GM21367 (cell line): ENCODE measurements around the gene FHL1.
"Not testable (repeated sequence)": the region's sequence is repeated elsewhere in the genome, so short reads cannot be mapped to it uniquely, and the experiment has no call there.

Experiments used
- ATAC-seq: cut with Tn5 transposase; IDR thresholded peaks from one replicate; pipeline ENCODE4 v1.9.1; 2021; ENCODE audit not compliant: unreplicated experiment

The FHL1 gene

DNA sequence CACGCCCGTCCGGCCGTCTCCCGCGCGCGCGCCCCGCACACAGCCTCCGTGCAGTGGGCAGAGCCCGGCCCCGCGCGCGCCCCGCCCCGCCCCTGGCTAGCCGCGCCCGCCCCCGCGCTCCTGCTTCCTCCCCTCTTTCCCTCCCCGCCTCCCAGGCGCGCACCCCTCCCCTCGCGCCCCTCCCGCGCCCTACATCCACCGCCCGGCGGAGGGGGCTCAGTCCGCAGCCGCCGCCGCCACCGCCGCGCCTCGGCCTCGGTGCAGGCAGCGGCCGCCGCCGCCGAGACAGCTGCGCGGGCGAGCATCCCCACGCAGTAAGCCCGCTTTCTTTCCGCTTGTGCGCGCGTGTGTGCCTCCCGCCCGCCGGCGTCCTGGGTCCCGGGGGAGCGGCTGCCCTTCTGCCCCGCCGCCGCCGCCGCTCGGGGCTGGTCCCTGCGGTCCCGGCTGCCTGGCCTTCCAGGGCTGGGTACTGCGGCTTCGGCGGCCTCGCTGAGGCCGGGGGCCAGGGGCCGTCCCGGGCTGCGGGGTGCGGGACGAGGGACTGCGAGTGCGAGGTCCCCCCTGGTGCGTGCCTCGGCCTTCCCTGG is at the start of gene FHL1:
Gene FHL1 (plus strand): TSS at position 219 of the 587 bp plus-strand sequence.
- no peak for ATAC-seq

- ATAC-seq = no peak
Measured at GRCh38 chrX:136097871-136098805, 49.2 kb upstream of the FHL1 start.

GRCh38 chrX:136104936-136105335 is 42.4 kb upstream of the FHL1 start:
- no peak for ATAC-seq

GRCh38 chrX:136106920-136107528 is 40.3 kb upstream of the FHL1 start:
- no peak for ATAC-seq

- ATAC-seq = not testable (repeated sequence)
Measured at GRCh38 chrX:136108905-136109304, 38.4 kb upstream of the FHL1 start.

DNA sequence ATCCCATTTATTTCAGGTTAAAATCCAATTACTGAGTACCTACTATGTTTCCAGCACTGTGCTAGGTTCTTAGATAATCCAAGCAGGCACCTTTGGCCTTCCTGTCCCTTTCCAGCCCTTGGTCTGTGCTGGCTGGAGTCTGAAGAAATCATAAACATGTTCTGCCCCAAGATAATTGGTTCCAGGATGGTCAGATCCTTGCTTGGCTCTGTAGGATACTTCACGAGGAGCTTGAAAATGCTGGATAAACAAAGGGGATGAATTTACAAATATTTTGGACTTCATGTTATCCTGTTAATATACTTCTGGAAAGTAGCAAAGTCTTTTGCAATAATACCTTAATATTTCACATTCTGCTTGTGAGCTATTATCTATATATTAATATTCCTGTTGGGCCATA is 35.0 kb upstream of the FHL1 start:
- no peak for ATAC-seq

DNA sequence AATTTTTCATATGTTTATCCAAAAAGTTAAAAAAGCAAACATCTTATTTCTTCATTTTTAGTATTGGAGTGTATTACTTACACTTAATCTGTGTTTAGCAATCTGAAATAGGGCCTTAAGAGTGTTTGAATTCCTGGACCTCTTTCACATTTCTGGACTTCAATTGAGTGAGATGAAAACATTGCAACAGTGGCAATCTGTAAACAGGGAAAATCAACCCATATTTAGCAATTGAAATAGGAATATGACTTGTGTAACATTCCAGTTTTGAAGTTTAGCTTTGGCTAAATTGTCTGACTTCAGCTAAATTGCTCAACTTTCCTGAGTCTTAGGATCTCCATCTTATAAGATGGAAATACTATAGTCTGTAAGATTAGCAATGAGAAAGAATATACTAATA is 34.6 kb upstream of the FHL1 start:
- ATAC-seq = no peak

DNA sequence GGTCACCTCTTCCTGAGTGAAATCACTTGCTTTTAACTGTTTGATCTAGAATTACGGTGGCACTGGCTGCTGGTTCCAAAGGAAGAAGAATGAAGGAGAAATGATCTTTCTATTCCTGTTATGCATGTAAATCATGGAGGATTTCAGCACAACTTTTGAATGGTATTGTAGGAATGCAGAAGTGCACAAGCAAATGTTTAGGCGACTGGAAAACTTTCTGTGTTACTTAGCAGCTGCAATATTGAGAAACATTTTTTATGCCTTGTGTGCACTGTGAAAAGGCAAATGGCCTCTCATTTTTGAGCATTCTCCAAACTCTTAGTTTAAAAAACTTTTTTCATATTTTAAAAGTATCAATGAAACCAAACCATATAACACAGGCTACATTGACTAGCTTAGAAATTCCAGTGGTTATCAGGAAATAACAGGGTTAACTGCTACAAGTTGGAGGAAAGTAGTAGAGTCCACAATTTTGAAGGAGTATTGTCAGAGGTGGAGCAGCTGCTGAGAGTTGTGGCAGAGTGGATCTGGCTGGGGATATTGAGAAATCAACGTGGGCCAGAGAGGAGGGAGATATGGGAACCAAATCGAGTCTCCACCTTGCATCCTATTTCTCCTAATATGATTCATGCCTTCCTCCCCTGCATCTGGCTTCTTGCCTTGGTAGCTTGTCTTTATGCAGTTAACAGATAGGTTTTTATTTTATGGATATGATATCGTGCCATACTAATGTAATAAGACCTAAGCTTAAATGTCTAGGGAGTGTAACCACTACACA is 32.0 kb upstream of the FHL1 start:
- no peak for ATAC-seq

DNA sequence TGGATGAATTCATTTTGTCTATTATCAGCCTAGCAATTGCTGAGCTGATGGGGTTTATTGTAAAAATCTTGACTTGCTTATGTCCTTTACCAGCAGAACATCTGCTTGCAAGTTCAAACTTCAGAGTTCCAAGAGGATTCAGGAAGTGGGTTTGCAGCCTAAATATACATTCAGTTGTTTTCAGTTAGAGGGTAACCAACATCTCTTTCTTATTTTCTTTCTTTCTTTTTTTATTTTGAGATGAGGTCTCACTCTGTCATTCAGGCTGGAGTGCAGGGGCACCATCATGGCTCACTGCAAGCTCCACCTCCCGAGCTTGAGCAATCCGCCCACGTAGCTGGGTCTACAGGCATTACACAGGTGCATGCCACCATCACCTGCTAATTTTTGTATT is 31.4 kb upstream of the FHL1 start:
- ATAC-seq = no peak

DNA sequence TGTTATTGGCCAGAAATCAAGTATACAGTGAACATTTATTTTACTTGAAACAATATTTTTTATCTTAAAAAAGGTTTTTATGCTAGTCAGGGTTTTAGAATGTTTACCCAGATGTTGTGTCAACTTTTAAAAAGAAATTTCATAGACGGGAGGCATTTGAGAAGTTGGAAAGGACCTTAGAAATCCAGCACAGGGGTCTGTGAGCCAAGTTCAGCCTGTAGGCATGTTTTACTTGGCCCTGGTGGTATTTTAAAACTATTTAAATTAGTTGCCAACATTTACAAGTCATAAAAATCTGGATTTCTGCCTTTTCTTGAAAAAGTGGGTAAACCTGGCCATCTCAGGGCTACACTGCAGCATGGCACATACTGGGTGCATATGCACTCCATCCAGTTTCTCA is 25.5 kb upstream of the FHL1 start:
- ATAC-seq = no peak

DNA sequence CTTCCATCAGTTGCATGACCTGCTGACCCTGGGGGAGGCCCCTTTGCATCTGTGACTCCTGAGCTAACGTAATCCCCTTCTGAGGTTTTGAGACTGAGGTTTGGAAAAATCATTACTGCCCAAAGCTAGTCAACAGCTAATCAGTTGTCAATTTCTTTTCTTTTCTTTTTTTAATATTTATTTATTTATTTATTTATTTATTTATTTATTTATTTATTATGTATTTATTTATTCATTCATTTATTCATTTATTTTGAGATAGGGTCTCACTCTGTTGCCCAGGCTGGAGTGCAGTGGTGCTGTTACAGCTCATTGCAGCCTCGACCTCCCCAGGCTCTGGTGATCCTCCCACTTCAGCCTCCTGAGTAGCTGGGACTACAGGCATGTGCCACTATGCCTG is 25.1 kb upstream of the FHL1 start:
- ATAC-seq = no peak

DNA sequence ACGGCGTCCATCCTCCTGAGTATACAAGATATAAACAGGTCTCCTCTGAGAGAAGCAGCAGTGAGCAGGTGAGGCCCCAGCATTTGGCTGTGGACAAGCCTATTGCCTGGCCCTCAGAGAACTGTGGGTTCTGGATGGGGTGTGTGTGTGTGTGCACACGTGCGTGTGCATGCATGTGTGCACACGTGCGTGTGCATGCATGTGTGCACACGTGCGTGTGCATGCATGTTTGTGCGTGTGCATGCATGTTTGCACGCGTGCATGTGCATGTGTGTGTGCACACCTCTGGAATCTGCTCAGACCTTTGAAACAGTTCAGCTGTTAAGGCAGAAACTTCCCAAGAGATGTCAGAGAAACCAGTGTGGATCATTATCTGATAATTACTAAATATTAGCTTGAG is 22.2 kb upstream of the FHL1 start:
- ATAC-seq = no peak

DNA sequence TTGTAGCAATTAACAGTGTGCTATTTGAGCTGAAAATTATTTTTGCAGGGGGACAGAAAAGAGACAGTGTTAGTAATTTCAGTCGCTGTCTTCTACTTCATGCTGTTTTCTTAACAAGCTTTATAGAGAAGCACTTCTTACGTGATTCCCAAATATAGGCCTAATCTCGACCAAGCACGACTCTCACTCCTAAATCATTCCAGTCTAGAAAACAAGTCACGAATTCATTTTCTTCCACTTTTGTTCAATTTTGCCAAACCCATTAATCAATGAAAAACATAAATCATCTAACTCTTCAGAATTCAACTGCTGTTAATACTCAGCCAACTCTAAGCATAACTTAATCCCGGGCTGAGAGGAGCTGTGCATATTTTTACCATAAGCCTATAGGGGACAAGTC is 21.0 kb upstream of the FHL1 start:
- no peak for ATAC-seq

DNA sequence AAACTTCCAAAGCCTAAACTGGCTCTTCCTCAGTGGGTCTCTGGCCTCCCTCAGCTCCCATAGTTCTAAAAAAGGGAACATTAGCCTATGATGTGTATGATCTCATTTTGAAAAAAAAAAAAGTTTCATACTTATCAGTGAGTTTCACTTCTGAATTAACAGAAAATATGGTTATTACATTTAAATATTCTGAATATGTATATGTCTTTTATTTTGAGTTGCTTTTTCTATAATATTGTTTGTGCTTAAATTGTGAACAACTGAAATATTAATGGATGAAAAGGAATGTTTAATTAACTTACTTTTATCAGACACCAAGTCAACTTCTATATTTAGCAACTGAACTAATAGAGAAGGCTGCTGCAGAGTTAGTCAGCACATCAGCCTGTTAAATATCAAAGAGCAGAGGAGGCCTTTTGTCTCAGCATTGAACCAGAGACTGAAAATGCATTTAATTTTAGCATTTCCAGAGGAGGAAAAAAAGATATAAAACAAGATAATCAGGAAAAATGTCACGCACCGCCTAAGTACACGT is 20.4 kb upstream of the FHL1 start:
- no peak for ATAC-seq

DNA sequence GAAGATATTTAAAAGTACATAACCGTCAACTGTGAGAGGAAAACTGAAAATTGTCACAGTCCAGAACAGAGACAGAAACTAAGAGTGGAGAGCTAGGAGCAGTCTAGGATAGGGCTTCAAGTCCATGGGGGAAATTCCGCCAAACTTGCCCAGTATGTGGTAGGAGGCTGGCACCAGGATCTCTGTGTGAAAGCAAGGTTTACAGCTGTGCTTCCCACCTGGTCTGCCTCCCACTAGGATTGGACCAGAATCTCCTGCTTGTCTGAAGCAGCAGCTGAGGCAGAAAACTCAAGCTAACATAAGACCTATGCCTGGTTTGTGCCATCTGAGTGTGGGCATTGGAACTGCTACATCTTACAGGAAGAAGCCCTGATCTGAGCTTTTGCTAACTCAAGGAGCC is 18.6 kb upstream of the FHL1 start:
- no peak for ATAC-seq

DNA sequence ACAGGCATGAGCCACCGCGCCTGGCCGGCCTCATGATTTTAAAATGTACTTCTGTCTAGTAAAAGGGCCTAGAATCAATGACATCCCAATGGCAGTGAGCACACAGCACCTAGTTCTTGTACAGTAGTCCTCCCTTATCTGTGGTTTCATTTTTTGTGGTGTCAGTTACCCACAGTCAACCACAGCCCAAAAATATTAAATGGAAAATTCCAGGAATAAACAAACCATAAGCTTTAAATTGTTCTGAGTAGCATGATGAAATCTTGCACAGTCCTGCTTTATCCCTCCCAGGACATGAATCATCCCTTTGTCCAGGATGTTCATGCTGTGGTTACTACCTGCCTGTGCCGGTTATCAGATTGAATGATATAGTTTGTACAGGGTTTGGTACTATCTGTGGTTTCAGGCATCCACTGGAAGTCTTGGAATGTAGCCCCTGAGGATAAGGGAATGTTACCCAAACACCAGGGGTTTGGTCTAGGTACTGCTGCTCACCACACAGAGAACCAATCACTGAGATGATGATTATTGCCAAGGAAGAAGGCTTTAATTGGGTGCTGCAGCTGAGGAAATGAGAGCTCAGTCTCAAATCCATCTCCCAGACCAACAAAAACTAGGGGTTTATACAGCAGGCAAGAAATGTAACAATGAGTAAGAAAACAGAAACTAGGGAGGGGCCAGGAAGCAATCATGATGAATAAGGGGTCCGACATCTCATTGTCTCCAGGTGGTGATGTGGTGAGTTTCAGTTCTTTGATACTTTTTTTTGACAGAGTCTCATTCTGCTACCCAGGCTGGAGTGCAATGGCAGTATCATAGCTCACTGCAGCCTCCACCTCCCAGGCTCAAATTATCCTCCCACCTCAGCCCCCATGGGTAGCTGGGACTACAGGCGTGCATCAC is 16.2 kb upstream of the FHL1 start:
- ATAC-seq = no peak

GRCh38 chrX:136138939-136139338 is 8.4 kb upstream of the FHL1 start:
- no peak for ATAC-seq

DNA sequence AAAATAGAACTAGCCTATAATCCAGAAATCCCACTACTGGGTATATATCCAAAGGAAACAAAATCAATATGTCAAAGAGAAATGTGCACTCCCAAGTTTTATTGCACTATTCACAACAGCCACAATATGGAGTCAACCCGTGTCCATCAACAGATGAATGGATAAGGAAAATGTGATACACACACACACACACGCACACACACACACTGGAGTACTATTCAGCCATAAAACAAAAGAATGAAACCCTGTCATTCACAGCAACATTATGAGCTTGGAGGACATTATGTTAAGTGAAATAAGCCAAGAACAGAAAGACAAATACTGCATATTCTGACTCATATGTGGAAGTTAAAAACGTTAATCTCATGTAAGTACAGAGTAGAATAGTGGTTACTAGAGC is 5.8 kb upstream of the FHL1 start:
- no peak for ATAC-seq

- no peak for ATAC-seq
Measured at GRCh38 chrX:136142592-136142991, 4.7 kb upstream of the FHL1 start.

- ATAC-seq = no peak
Measured at GRCh38 chrX:136143711-136144110, 3.6 kb upstream of the FHL1 start.
